ENCODE measurements around the gene LHX8.

GRCh38 chr1:75188892-75189291, 54.7 kb downstream of the LHX8 start:
- TF ChIP-seq, protein P1, sequence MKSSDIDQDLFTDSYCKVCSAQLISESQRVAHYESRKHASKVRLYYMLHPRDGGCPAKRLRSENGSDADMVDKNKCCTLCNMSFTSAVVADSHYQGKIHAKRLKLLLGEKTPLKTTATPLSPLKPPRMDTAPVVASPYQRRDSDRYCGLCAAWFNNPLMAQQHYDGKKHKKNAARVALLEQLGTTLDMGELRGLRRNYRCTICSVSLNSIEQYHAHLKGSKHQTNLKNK (CRISPR knock-in tag; IDR thresholded peaks at IDR 0.05), result no peak
- no peak for TF ChIP-seq SP1 (CRISPR knock-in tag; conservative IDR thresholded peaks at IDR 0.05)
- no peak for TF ChIP-seq CREB1 (CRISPR knock-in tag; IDR thresholded peaks at IDR 0.05)
- TF ChIP-seq NFE2L1 (CRISPR knock-in tag; IDR thresholded peaks at IDR 0.05), result no peak
- no peak for TF ChIP-seq E2F5 (CRISPR knock-in tag; IDR thresholded peaks at IDR 0.05)
- TF ChIP-seq, protein P2, sequence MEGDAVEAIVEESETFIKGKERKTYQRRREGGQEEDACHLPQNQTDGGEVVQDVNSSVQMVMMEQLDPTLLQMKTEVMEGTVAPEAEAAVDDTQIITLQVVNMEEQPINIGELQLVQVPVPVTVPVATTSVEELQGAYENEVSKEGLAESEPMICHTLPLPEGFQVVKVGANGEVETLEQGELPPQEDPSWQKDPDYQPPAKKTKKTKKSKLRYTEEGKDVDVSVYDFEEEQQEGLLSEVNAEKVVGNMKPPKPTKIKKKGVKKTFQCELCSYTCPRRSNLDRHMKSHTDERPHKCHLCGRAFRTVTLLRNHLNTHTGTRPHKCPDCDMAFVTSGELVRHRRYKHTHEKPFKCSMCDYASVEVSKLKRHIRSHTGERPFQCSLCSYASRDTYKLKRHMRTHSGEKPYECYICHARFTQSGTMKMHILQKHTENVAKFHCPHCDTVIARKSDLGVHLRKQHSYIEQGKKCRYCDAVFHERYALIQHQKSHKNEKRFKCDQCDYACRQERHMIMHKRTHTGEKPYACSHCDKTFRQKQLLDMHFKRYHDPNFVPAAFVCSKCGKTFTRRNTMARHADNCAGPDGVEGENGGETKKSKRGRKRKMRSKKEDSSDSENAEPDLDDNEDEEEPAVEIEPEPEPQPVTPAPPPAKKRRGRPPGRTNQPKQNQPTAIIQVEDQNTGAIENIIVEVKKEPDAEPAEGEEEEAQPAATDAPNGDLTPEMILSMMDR (IDR thresholded peaks at IDR 0.05), result no peak
- no peak for TF ChIP-seq JUN (CRISPR knock-in tag; IDR thresholded peaks at IDR 0.05)

Measured in WTC11 (cell line).